DND-41 (cell line): ENCODE measurements around the gene SLC25A19.

ENCODE experiments used
- EZH2 ChIP-seq: IDR thresholded peaks from 3 replicates; pipeline ENCODE4 v1.6.1; 2012; ENCODE audit warnings: borderline replicate concordance, low read depth, mild to moderate bottlenecking, moderate library complexity, low read length, inconsistent platforms; ENCODE audit not compliant: severe bottlenecking
- TF ChIP-seq, protein P1 (sequence below): IDR thresholded peaks from 2 replicates; pipeline ENCODE4 v1.5.1; 2012; ENCODE audit warnings: borderline replicate concordance, low read length, moderate library complexity, mild to moderate bottlenecking; ENCODE audit not compliant: poor library complexity, severe bottlenecking; ENCODE audit errors: extremely low read depth

DNA sequence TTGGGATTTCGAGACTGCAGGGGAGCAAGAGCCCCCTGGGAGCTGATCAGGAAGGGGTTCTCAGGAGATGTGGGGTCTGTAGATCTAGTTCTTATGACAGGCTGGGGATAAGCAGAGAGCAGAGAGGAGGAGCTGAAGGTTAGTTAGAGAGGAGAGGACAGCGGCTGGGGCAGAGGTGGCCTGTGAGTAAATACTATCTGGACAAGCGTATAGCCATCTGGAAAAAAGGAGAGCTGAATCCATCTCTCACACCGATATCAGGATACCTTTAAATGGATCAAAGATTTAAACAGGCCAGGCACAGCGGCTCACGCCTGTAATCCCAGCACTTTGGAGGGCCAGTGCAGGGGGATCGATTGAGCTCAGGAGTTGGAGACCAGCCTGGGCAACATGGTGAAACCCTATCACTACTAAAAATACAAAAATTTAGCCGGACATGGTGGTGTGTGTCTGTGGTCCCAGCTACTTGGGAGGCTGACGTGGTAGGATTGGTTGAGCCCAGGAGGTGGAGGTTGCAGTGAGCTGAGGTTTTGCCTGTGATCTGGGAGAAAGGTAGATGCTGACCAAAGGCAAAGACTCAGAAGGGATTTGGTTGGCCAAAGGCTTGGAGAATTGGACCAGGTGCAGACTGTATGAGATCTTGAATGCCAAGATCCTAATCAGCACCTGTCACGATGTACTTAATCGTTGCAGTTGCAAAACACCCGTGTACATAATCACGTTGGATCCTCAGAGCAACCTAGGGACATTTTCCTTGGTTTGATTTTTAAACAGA lies 18.9 kb upstream of the SLC25A19 start:
- TF ChIP-seq, protein P1, sequence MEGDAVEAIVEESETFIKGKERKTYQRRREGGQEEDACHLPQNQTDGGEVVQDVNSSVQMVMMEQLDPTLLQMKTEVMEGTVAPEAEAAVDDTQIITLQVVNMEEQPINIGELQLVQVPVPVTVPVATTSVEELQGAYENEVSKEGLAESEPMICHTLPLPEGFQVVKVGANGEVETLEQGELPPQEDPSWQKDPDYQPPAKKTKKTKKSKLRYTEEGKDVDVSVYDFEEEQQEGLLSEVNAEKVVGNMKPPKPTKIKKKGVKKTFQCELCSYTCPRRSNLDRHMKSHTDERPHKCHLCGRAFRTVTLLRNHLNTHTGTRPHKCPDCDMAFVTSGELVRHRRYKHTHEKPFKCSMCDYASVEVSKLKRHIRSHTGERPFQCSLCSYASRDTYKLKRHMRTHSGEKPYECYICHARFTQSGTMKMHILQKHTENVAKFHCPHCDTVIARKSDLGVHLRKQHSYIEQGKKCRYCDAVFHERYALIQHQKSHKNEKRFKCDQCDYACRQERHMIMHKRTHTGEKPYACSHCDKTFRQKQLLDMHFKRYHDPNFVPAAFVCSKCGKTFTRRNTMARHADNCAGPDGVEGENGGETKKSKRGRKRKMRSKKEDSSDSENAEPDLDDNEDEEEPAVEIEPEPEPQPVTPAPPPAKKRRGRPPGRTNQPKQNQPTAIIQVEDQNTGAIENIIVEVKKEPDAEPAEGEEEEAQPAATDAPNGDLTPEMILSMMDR = no peak
- no peak for TF ChIP-seq EZH2
